ENCODE data around the gene TRAF3IP3.

DNA sequence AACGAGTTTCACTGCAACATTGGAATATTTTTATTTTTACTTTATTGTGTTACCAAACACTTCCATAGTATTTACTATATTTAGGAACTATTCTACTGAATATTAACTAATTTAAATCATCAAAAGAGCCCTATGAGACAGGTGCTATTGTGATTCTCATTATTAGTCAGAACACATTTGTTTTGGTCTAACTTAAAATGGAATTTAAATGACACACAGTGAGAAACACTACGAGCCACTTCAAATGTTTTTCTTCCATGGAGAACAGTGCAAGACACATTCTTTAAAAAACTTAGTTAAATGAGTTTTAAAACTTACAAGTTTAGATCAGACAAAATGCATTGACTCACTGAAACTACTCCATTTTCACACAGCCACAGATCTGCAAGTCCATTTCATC lies 6.6 kb upstream of the TRAF3IP3 start:
- TF ChIP-seq, protein P1, sequence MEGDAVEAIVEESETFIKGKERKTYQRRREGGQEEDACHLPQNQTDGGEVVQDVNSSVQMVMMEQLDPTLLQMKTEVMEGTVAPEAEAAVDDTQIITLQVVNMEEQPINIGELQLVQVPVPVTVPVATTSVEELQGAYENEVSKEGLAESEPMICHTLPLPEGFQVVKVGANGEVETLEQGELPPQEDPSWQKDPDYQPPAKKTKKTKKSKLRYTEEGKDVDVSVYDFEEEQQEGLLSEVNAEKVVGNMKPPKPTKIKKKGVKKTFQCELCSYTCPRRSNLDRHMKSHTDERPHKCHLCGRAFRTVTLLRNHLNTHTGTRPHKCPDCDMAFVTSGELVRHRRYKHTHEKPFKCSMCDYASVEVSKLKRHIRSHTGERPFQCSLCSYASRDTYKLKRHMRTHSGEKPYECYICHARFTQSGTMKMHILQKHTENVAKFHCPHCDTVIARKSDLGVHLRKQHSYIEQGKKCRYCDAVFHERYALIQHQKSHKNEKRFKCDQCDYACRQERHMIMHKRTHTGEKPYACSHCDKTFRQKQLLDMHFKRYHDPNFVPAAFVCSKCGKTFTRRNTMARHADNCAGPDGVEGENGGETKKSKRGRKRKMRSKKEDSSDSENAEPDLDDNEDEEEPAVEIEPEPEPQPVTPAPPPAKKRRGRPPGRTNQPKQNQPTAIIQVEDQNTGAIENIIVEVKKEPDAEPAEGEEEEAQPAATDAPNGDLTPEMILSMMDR (IDR thresholded peaks at IDR 0.05), result no peak
- TF ChIP-seq POLR2A (IDR thresholded peaks at IDR 0.05), result no peak

Measured in body of pancreas (tissue), 4 donors.